ENCODE data around the gene NFAT5.

DNA sequence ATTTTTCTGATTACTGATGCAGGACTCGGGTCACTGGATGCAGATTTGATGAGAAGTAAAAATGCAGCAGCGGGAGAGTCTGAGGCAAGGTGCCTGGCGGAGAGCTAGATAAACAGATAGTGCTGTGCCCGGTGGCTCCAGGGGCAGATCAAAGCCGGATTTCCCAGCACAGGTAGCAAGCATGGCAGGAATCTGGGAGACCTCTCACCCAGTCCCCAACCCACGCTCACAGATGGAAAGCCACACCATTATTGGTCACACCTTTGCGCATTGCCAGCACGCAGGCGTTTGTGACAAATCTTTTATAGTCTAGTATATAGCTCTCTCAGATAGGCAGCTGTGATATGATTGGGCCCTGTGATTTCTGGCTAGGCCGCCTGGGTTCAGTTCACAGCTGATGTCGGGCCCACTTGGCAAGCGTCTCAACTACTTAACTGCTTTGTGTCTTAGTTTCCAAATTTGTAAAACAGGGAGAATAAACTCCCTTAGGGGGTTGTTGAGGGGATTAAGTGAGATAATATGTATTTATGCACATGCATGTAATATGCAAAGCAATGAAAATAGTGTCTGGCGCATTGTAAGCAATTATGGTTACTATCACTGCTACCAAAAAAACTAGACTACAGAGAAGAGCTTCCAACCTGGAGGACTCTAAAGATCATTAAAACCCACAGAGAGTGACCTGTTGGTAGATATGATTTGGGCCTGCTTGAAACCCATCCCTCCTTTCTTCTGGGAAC, 42.0 kb upstream of the NFAT5 start:
- TF ChIP-seq, protein P1, sequence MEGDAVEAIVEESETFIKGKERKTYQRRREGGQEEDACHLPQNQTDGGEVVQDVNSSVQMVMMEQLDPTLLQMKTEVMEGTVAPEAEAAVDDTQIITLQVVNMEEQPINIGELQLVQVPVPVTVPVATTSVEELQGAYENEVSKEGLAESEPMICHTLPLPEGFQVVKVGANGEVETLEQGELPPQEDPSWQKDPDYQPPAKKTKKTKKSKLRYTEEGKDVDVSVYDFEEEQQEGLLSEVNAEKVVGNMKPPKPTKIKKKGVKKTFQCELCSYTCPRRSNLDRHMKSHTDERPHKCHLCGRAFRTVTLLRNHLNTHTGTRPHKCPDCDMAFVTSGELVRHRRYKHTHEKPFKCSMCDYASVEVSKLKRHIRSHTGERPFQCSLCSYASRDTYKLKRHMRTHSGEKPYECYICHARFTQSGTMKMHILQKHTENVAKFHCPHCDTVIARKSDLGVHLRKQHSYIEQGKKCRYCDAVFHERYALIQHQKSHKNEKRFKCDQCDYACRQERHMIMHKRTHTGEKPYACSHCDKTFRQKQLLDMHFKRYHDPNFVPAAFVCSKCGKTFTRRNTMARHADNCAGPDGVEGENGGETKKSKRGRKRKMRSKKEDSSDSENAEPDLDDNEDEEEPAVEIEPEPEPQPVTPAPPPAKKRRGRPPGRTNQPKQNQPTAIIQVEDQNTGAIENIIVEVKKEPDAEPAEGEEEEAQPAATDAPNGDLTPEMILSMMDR (IDR thresholded peaks at IDR 0.05) = no peak
- no peak for TF ChIP-seq POLR2A (IDR thresholded peaks at IDR 0.05)
